GM12878 (cell line): ENCODE data around the gene DCBLD1. TPM values are rescaled to one million over a fixed set of nuclear protein-coding genes. Genes with fewer than 3 reads are reported as not detected.

Source experiments
- ATAC-seq: fragments of 200-7000 bp; cut with Tn5 transposase; 3 replicates; pipeline ENCODE4 v1.9.1; 2020; ENCODE audit warnings: mild to moderate bottlenecking, moderate library complexity
- BruUV-seq: library from RNA; stranded (reverse); fragments of 400-500 nt; replicated peaks from 2 replicates; lab custom pipeline; 2021; lab: Mats Ljungman, UMichigan
- CTCF ChIA-PET: fragments of 300-600 bp; sonication (Branson Sonifier 250); formaldehyde crosslinking; extraction: SDS; loops from one replicate; lab custom pipeline; 2021; ENCODE audit warnings: inconsistent platforms; lab: Yijun Ruan, JAX
- POLR2A ChIA-PET: fragments of 350-600 bp; formaldehyde crosslinking; extraction: SDS; loops from one replicate; lab custom pipeline; 2021; ENCODE audit warnings: inconsistent platforms; lab: Charles Lee
- RAD21 ChIA-PET: fragments of 300-600 bp; sonication (Branson Sonifier 250); formaldehyde crosslinking; loops from one replicate; lab custom pipeline; 2023; ENCODE audit warnings: antibody characterized with exemption; ENCODE audit not compliant: unreplicated experiment; lab: Charles Lee
- SMC1A ChIA-PET: fragments of 300-600 bp; sonication (Branson Sonifier 250); formaldehyde crosslinking; loops from one replicate; lab custom pipeline; 2023; ENCODE audit not compliant: unreplicated experiment, uncharacterized antibody; lab: Charles Lee
- DNase-seq: peaks from one replicate; pipeline ENCODE4 v3.0.0-alpha.2; 2011; ENCODE audit warnings: low read depth, low spot score
- FAIRE-seq: peaks from 3 replicates; lab custom pipeline; 2011; peaks lifted over from hg19 to GRCh38; lab: Jason Lieb, UNC
- H2AFZ ChIP-seq: 2 replicates; pipeline ENCODE4 v1.6.0; 2011; ENCODE audit warnings: low read depth, low read length, control low read depth; ENCODE audit not compliant: control insufficient read depth
- H3K27ac ChIP-seq: 2 replicates; pipeline ENCODE4 v1.5.1; 2011; ENCODE audit warnings: control low read depth; ENCODE audit not compliant: control insufficient read depth, insufficient read depth
- H3K27me3 ChIP-seq, 2 experiments: replicated peaks in 1 of 2; 2 replicates each; pipeline versions ENCODE4 v1.6.0 to v1.6.1; 2011; ENCODE audit warnings: low read length in 1 of 2; ENCODE audit not compliant: control insufficient read depth in 2 of 2, insufficient read depth in 2 of 2
- H3K36me3 ChIP-seq, 2 experiments: 2 replicates each; pipeline ENCODE4 v1.5.1; 2011; ENCODE audit warnings: low read length in 1 of 2; ENCODE audit not compliant: control insufficient read depth in 2 of 2, insufficient read depth in 2 of 2
- H3K4me1 ChIP-seq: 2 replicates; pipeline ENCODE4 v1.6.1; 2011; ENCODE audit warnings: mild to moderate bottlenecking, low read length, moderate library complexity, mixed read lengths; ENCODE audit not compliant: control insufficient read depth, insufficient read depth
- H3K4me2 ChIP-seq: 2 replicates; pipeline ENCODE4 v1.6.0; 2011; ENCODE audit warnings: control low read depth; ENCODE audit not compliant: control insufficient read depth, insufficient read depth
- H3K4me3 ChIP-seq: fragments of 200-600 bp; sonication (generic); 2 replicates; pipeline ENCODE4 v1.5.1; 2016
- H3K79me2 ChIP-seq: 2 replicates; pipeline ENCODE4 v1.6.0; 2011; ENCODE audit warnings: low read length; ENCODE audit not compliant: control insufficient read depth, insufficient read depth
- H3K9ac ChIP-seq: 2 replicates; pipeline ENCODE4 v1.8.0; 2011; ENCODE audit warnings: low read length, control low read depth, mixed read lengths; ENCODE audit not compliant: control insufficient read depth, insufficient read depth
- H3K9me3 ChIP-seq: replicated peaks from 3 replicates; pipeline ENCODE4 v1.5.1; 2011; ENCODE audit warnings: mild to moderate bottlenecking, low read length; ENCODE audit not compliant: control insufficient read depth, insufficient read depth
- H4K20me1 ChIP-seq: 2 replicates; pipeline ENCODE4 v1.6.0; 2011; ENCODE audit not compliant: control insufficient read depth, insufficient read depth
- GABPA ChIP-seq: IDR thresholded peaks from 2 replicates; pipeline ENCODE4 v1.6.1; 2014; ENCODE audit warnings: antibody characterized with exemption, low read depth, mild to moderate bottlenecking, inconsistent platforms
- IKZF2 ChIP-seq, 2 experiments: fragments of 450-650 bp; IDR thresholded peaks; 2 replicates each; pipeline ENCODE4 v1.6.1; 2017; ENCODE audit warnings: mild to moderate bottlenecking in 2 of 2, moderate library complexity in 2 of 2
- NR2F1 ChIP-seq: fragments of 450-650 bp; conservative IDR thresholded peaks from 2 replicates; pipeline ENCODE4 v1.6.1; 2017; ENCODE audit warnings: mild to moderate bottlenecking
- RAD21 ChIP-seq: IDR thresholded peaks from 2 replicates; pipeline ENCODE4 v1.6.1; 2011; ENCODE audit warnings: mild to moderate bottlenecking, low read depth, low read length, moderate library complexity; ENCODE audit not compliant: insufficient read depth
- SMC3 ChIP-seq: IDR thresholded peaks from 2 replicates; pipeline ENCODE4 v1.6.1; 2011; ENCODE audit warnings: low read length, improper control_type of control experiment, borderline replicate concordance
- STAT1 ChIP-seq: fragments of 450-650 bp; conservative IDR thresholded peaks from 2 replicates; pipeline ENCODE4 v1.6.1; 2014; ENCODE audit warnings: antibody characterized with exemption, mild to moderate bottlenecking
- STAT3 ChIP-seq: IDR thresholded peaks from 2 replicates; pipeline ENCODE4 v1.6.1; 2011; ENCODE audit warnings: low read depth, low read length, improper control_type of control experiment
- SUZ12 ChIP-seq: fragments of 200-600 bp; sonication (generic); IDR thresholded peaks from one replicate; pipeline ENCODE4 v1.6.1; 2018; ENCODE audit warnings: antibody characterized with exemption, mild to moderate bottlenecking; ENCODE audit not compliant: unreplicated experiment
- TAF1 ChIP-seq: IDR thresholded peaks from 2 replicates; pipeline ENCODE4 v1.6.1; 2011; ENCODE audit warnings: mild to moderate bottlenecking, low read depth, low read length, borderline replicate concordance
- YBX1 ChIP-seq: fragments of 450-650 bp; IDR thresholded peaks from 2 replicates; pipeline ENCODE4 v1.6.1; 2016; ENCODE audit warnings: antibody characterized with exemption
- ZNF207 ChIP-seq: fragments of 450-650 bp; IDR thresholded peaks from 2 replicates; pipeline ENCODE4 v1.6.1; 2014; ENCODE audit warnings: antibody characterized with exemption, mild to moderate bottlenecking, borderline replicate concordance
- WGBS: methylation state at CpG from one replicate; pipeline ENCODE4 v1.1.6; 2016; ENCODE audit warnings: low lambda C conversion rate; ENCODE audit not compliant: insufficient replicate concordance, insufficient coverage; ENCODE audit errors: missing lambda C conversion rate; 5-methylcytosine and 5-hydroxymethylcytosine counted together
- in situ Hi-C: fragments of 300-500 bp; cut with MboI; formaldehyde crosslinking; loops from 9 replicates; pipeline ENCODE4 v1.14.3; 2018; ENCODE audit warnings: mixed read lengths
- intact Hi-C: fragments of 100-400 bp; cut with micrococcal nuclease; formaldehyde crosslinking; loops from one replicate; pipeline ENCODE4 v1.14.2; 2022; ENCODE audit not compliant: unreplicated experiment
- polyA plus RNA-seq, 11 experiments: library from polyadenylated mRNA; depleted of rRNA in 4 of 11; unstranded in 6 of 11; stranded (reverse) in 5 of 11; fragments of >200 nt; fragmentation: Nextera tagmentation in 4 of 11; fragmentation: Illumina TruSeq in 1 of 11; extraction: Ambion mirVana in 4 of 11; extraction: Trizol in 1 of 11; gene quantifications; 1 replicate in 1 of 11; 2 replicates in 10 of 11; pipeline versions ENCODE4 v1.2.1 to v1.2.3, GENCODE V29; 2011 to 2016; ENCODE audit warnings: inconsistent platforms in 2 of 11, missing spikeins in 2 of 11, low read depth in 1 of 11
- total RNA-seq, 4 experiments: library from RNA; depleted of rRNA in 3 of 4; stranded (reverse); fragments of >200 nt in 3 of 4; fragmentation: Illumina TruSeq in 1 of 4; extraction: Trizol in 1 of 4; gene quantifications; 2 replicates each; pipeline versions ENCODE4 v1.2.1 to v1.2.3, GENCODE V29; 2013 to 2021
- TF ChIP-seq, protein P1 (sequence below): IDR thresholded peaks from 2 replicates; pipeline ENCODE4 v1.6.1; 2011; ENCODE audit warnings: low read depth, mild to moderate bottlenecking, low read length, moderate library complexity, borderline replicate concordance; ENCODE audit errors: extremely low read depth
- TF ChIP-seq, protein P2 (sequence below): IDR thresholded peaks from 2 replicates; pipeline ENCODE4 v1.6.1; 2012; ENCODE audit warnings: low read length, inconsistent platforms
- TF ChIP-seq, protein P3 (sequence below): IDR thresholded peaks from 2 replicates; pipeline ENCODE4 v1.6.1; 2012; ENCODE audit warnings: improper control_type of control experiment, low read depth, low read length; ENCODE audit not compliant: insufficient replicate concordance

DCBLD1 gene
- total and polyA plus RNA-seq, 10 of the 15 experiments (the other 5 are each of a cell fraction or from before 2014, with no cell fraction given): 0.92 to 9.2 (median 8.3) TPM

DNA sequence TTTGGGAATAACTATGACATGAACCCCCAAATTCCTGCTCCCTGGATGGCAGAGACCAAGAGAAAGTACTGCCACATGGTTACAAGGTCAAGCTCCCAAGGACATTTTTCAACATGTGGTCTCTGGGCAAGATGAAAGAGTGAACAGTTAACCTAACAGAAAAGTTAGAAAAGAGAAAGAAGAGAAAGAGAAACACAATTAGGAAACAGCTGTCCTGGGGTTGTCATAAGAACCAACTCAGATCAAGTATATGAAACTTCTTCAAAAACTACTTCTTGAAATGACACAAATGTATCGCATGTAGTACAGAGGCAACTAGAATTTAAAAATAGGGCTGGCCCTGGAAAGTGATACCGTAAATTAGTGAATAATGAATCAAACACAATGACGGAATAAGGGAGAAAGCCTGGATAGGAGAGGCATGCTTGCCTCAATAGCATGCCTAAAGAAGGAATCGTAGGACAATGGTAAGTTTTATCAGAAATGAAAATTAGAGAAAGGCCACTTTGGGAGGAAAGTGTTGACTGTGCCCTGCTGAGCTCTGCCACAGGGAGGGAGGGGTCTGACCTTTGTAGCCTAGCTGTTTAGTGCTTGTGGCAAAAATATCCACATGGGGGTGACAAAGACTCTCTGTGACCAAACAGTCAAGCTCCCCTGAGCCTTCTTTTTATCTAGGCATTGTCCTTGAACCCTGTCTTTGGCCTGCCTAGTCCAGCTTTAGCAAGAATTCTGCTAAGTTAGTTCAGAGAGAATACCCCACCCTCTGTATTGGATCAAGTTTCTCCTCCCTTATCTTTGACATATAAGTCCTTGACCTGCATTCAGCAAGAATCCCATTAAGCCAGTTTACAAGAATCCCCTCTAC lies 4.3 kb upstream of the DCBLD1 start:
- Histone ChIP-seq H3K4me1 (peaks cover 13% of the 10 kb centered on the region), H3K9ac (no peak overlapping the region), H3K9me3 (no peaks in the 10 kb centered on the region), H3K79me2 (no peaks in the 10 kb centered on the region), H3K27me3 (no peaks in the 10 kb centered on the region), H2AFZ (peak overlapping the region; percentile 54), H3K4me2 (peak overlapping the region; percentile 75; the same call in 1 of the 2 replicates), H3K36me3 (no peaks in the 10 kb centered on the region), H3K4me3 (no peak overlapping the region), H4K20me1 (no peaks in the 10 kb centered on the region), H3K27ac (no peak overlapping the region)
- ChIA-PET POLR2A (interaction anchor here (0.6 kb wide), 1 partner anchor 77 kb away, joined by 4 read pairs; no protein-coding TSS in a partner anchor), SMC1A (interaction anchor here (0.6 to 10.4 kb wide), 20 partner anchors 9 to 1450 kb away, joined by 3 to 128 read pairs (median 4); partner anchors contain the start of gene GOPC), RAD21 (interaction anchor here (0.7 to 5.0 kb wide), 20 partner anchors 8 to 213 kb away, joined by 3 to 56 read pairs (median 3); partner anchors contain the start of gene GOPC), CTCF (interaction anchor here (0.6 to 12.1 kb wide), 22 partner anchors 9 to 1102 kb away, joined by 3 to 223 read pairs (median 6); partner anchors contain the start of gene GOPC)
- intact Hi-C loops (loop anchor here (1.0 to 5.0 kb wide), 3 partner anchors 78 to 199 kb away; partner anchors contain the start of gene NUS1), in situ Hi-C loops (no loop called here)
- ATAC-seq (peak; percentile 40), FAIRE-seq (no peak), DNase-seq (no peak)
- WGBS: 0% methylated on average over 4 of the region's 4 CpGs
- no TSS peak for BruUV-seq
- TF ChIP-seq NR2F1 (peak; percentile 73; the same call in 1 of the 2 replicates), TAF1 (no peak), YBX1 (no peak), STAT3 (no peak), STAT1 (no peak), GABPA (no peak), RAD21 (peak; percentile 74), SMC3 (peak; percentile 43; the same call in 1 of the 2 replicates), IKZF2 (IDR thresholded peaks at IDR 0.05) (no peak), ZNF207 (no peak), SUZ12 (no peak)
- TF ChIP-seq, protein P1, sequence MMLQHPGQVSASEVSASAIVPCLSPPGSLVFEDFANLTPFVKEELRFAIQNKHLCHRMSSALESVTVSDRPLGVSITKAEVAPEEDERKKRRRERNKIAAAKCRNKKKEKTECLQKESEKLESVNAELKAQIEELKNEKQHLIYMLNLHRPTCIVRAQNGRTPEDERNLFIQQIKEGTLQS: no peak
- TF ChIP-seq, protein P2, sequence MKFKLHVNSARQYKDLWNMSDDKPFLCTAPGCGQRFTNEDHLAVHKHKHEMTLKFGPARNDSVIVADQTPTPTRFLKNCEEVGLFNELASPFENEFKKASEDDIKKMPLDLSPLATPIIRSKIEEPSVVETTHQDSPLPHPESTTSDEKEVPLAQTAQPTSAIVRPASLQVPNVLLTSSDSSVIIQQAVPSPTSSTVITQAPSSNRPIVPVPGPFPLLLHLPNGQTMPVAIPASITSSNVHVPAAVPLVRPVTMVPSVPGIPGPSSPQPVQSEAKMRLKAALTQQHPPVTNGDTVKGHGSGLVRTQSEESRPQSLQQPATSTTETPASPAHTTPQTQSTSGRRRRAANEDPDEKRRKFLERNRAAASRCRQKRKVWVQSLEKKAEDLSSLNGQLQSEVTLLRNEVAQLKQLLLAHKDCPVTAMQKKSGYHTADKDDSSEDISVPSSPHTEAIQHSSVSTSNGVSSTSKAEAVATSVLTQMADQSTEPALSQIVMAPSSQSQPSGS: no peak
- TF ChIP-seq, protein P3, sequence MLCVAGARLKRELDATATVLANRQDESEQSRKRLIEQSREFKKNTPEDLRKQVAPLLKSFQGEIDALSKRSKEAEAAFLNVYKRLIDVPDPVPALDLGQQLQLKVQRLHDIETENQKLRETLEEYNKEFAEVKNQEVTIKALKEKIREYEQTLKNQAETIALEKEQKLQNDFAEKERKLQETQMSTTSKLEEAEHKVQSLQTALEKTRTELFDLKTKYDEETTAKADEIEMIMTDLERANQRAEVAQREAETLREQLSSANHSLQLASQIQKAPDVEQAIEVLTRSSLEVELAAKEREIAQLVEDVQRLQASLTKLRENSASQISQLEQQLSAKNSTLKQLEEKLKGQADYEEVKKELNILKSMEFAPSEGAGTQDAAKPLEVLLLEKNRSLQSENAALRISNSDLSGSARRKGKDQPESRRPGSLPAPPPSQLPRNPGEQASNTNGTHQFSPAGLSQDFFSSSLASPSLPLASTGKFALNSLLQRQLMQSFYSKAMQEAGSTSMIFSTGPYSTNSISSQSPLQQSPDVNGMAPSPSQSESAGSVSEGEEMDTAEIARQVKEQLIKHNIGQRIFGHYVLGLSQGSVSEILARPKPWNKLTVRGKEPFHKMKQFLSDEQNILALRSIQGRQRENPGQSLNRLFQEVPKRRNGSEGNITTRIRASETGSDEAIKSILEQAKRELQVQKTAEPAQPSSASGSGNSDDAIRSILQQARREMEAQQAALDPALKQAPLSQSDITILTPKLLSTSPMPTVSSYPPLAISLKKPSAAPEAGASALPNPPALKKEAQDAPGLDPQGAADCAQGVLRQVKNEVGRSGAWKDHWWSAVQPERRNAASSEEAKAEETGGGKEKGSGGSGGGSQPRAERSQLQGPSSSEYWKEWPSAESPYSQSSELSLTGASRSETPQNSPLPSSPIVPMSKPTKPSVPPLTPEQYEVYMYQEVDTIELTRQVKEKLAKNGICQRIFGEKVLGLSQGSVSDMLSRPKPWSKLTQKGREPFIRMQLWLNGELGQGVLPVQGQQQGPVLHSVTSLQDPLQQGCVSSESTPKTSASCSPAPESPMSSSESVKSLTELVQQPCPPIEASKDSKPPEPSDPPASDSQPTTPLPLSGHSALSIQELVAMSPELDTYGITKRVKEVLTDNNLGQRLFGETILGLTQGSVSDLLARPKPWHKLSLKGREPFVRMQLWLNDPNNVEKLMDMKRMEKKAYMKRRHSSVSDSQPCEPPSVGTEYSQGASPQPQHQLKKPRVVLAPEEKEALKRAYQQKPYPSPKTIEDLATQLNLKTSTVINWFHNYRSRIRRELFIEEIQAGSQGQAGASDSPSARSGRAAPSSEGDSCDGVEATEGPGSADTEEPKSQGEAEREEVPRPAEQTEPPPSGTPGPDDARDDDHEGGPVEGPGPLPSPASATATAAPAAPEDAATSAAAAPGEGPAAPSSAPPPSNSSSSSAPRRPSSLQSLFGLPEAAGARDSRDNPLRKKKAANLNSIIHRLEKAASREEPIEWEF: no peak
